Measurements from ENCODE around the gene POLA2. TPM values are rescaled to one million over a fixed set of nuclear protein-coding genes. Genes with fewer than 3 reads are reported as not detected.

Gene POLA2, protein sequence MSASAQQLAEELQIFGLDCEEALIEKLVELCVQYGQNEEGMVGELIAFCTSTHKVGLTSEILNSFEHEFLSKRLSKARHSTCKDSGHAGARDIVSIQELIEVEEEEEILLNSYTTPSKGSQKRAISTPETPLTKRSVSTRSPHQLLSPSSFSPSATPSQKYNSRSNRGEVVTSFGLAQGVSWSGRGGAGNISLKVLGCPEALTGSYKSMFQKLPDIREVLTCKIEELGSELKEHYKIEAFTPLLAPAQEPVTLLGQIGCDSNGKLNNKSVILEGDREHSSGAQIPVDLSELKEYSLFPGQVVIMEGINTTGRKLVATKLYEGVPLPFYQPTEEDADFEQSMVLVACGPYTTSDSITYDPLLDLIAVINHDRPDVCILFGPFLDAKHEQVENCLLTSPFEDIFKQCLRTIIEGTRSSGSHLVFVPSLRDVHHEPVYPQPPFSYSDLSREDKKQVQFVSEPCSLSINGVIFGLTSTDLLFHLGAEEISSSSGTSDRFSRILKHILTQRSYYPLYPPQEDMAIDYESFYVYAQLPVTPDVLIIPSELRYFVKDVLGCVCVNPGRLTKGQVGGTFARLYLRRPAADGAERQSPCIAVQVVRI
- 11.7 and 18.0 TPM in 2 replicates for total RNA-seq

DNA sequence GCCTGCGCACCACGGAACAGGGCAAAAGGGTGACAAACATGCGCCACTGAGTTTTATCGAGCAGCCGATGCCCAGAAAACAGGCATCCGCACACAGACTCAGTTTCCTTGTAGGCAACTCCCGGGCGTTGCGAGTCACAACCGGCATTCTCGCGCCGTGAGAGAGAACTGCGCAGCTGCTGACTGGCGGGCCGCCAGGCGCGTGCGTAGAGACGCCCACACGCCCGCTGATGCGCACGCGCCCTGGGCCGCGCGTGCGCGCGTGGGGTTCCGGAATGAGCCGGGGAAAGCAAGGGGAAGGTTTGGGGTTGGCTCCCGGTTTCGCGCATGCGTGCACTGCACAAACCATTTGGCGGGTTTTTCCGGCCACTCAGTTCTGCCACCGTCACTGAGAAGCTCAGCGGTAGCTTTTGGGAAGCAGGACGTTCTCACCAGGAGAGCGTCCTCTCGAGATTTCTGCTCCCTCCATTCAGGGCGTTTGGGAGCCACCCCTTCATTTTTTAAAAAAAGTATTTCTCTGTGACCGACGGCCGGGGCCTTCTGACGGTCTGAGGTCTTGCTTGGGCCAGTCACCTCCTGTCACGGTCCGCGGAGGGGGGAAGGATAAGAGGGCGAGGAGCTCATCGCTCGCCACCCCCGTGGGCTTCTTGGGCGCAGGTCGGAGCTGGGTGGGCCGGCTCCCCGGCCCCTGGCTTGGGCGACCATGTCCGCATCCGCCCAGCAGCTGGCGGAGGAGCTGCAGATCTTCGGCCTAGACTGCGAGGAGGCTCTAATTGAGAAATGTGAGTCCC lies at the start of gene POLA2:
Gene POLA2 (plus strand): TSS at position 372 of the 790 bp plus-strand sequence. CDS start 331 bp downstream, at position 703.

DNA sequence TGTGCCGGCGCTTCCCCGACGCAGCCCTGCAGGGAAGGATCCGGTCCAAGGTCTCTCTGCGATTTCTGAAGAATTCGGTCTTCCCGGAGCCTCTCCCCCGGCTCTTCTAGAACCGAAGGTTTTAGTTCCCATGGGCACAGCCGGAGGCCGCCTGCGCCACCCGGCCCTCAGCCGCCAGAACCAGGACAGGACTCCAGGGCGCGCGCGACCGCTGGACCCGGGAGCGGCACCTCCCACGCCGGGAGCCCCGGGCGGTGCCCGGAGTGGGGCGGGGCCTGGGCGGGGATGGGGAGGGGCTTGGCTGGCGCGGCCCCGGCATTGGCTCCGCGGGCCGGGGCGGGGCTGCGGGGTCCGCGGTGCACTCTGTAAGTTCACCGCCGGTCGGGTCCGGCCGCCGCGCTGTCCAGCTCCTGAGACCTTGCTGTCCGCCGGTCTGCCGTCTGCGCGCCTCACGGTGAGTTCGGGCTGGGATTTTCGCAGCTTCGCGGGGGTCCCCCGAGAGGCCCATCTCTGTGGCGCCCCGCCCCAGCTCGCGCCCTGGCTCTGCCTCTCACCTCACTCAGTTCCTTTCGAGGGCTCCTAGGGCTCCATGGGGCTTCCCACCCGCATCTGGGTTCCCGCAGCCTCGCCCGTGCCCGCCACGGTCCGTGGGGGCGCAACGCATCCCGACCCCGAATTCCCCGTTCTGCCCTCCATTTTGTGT lies 52.9 kb downstream of the POLA2 start, which contains the start of gene CDC42EP2:
Gene CDC42EP2 (plus strand): TSS at position 366 of the 703 bp plus-strand sequence. CDS start 6,033 bp downstream, outside the sequence.

Other genes with a start within 250 kb of the POLA2 start
- gene ARL2, start 247.8 kb upstream of the POLA2 start, total RNA-seq: 187 and 226 TPM in 2 replicates
- 13.4 and 15.6 TPM in 2 replicates for gene SNX15, start 234.5 kb upstream of the POLA2 start, total RNA-seq
- 6.7 and 16.2 TPM in 2 replicates for gene SAC3D1, start 220.8 kb upstream of the POLA2 start, total RNA-seq
- 38.9 and 41.3 TPM in 2 replicates for gene NAALADL1, start 203.4 kb upstream of the POLA2 start, total RNA-seq
- 6.1 and 17.3 TPM in 2 replicates for gene CDCA5, start 177.9 kb upstream of the POLA2 start, total RNA-seq
- 51.3 and 69.4 TPM in 2 replicates for gene ZFPL1, start 177.7 kb upstream of the POLA2 start, total RNA-seq
- gene VPS51, start 165.7 kb upstream of the POLA2 start, total RNA-seq: 155 and 557 TPM in 2 replicates
- gene TM7SF2, start 150.1 kb upstream of the POLA2 start, total RNA-seq: 16.8 and 32.3 TPM in 2 replicates
- 22.7 and 23.7 TPM in 2 replicates for gene ZNHIT2, start 144.3 kb upstream of the POLA2 start, total RNA-seq
- 511 and 807 TPM in 2 replicates for gene FAU, start 139.8 kb upstream of the POLA2 start, total RNA-seq
- gene MRPL49, start 139.6 kb upstream of the POLA2 start, total RNA-seq: 55.3 and 71.5 TPM in 2 replicates
- 20.6 and 34.6 TPM in 2 replicates for gene SYVN1, start 127.4 kb upstream of the POLA2 start, total RNA-seq
- gene SPDYC, start 91.7 kb upstream of the POLA2 start, total RNA-seq: not detected in 2 replicates
- 168 and 220 TPM in 2 replicates for gene CAPN1, start 80.0 kb upstream of the POLA2 start, total RNA-seq
- 20.4 and 29.7 TPM in 2 replicates for gene CDC42EP2, start 52.9 kb downstream of the POLA2 start, total RNA-seq
- 38.0 and 62.0 TPM in 2 replicates for gene DPF2, start 71.9 kb downstream of the POLA2 start, total RNA-seq
- gene TIGD3, start 92.8 kb downstream of the POLA2 start, total RNA-seq: 0.88 TPM in 1 of 2 replicates, not detected in the other
- 0.65 and 1.4 TPM in 2 replicates for gene SLC25A45, start 120.7 kb downstream of the POLA2 start, total RNA-seq
- 22.4 and 39.4 TPM in 2 replicates for gene FRMD8, start 124.7 kb downstream of the POLA2 start, total RNA-seq
- 5.8 and 26.1 TPM in 2 replicates for gene NEAT1, start 160.8 kb downstream of the POLA2 start, total RNA-seq
- gene MALAT1, start 237.1 kb downstream of the POLA2 start, total RNA-seq: 573 and 3,528 TPM in 2 replicates